ENCODE measurements around the gene MAPK8.

DNA sequence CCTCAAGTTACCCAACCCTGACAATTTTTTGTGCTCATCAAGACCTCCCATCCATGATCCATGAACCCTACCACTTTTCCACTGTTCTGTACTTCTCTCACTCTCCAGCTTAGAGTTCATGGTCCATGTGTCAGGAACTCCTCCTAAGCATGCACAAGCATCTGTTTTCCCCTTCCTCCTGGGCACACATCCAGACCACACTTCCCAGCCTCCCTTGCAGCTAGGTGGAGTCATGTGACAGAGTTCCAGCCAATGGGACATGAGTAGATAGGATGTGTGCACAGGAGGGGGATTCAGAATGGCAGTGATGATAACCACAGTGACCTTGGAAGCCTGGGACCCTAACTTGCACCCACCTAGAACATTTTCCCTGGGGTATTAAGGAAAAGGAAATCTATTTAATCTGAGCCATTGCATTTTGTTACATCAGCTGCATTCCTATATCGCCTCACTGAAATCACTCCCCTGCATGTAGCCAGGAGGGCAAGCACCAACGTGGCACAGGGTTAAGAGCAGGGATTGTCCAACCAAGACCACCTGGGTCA lies 22.4 kb upstream of the MAPK8 start:
- no peak for TF ChIP-seq POLR2A (IDR thresholded peaks at IDR 0.05)
- TF ChIP-seq, protein P1, sequence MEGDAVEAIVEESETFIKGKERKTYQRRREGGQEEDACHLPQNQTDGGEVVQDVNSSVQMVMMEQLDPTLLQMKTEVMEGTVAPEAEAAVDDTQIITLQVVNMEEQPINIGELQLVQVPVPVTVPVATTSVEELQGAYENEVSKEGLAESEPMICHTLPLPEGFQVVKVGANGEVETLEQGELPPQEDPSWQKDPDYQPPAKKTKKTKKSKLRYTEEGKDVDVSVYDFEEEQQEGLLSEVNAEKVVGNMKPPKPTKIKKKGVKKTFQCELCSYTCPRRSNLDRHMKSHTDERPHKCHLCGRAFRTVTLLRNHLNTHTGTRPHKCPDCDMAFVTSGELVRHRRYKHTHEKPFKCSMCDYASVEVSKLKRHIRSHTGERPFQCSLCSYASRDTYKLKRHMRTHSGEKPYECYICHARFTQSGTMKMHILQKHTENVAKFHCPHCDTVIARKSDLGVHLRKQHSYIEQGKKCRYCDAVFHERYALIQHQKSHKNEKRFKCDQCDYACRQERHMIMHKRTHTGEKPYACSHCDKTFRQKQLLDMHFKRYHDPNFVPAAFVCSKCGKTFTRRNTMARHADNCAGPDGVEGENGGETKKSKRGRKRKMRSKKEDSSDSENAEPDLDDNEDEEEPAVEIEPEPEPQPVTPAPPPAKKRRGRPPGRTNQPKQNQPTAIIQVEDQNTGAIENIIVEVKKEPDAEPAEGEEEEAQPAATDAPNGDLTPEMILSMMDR (IDR thresholded peaks at IDR 0.05): no peak
